Right atrium auricular region (tissue), 2 donors: ENCODE measurements around the gene NTNG1. TPM values are rescaled to one million over a fixed set of nuclear protein-coding genes. Genes with fewer than 3 reads are reported as not detected.

Experiments used
- DNase-seq: peaks from one replicate; pipeline ENCODE4 v3.0.0-alpha.2; 2019; ENCODE audit warnings: low spot score
- H3K27ac ChIP-seq, 2 donors: fragments of 200-600 bp; sonication (generic); 1 replicate in 1 of 2; 2 replicates in 1 of 2; pipeline ENCODE4 v1.5.1; 2016 to 2019
- H3K27me3 ChIP-seq, 2 donors: fragments of 200-600 bp; sonication (generic); one replicate each; pipeline versions ENCODE4 v1.5.1 to v1.6.0; 2017 to 2019
- H3K36me3 ChIP-seq: fragments of 200-600 bp; sonication (generic); one replicate; pipeline ENCODE4 v1.5.1; 2016
- H3K4me1 ChIP-seq, 2 donors: fragments of 200-600 bp; sonication (generic); one replicate each; pipeline versions ENCODE4 v1.5.1 to v1.6.0; 2017 to 2019
- H3K4me3 ChIP-seq, 2 donors: fragments of 200-600 bp; sonication (generic); 1 replicate in 1 of 2; 2 replicates in 1 of 2; pipeline ENCODE4 v1.5.1; 2017 to 2019; ENCODE audit warnings: mild to moderate bottlenecking in 1 of 2, moderate library complexity in 1 of 2
- H3K9me3 ChIP-seq, 2 donors: fragments of 200-600 bp; sonication (generic); one replicate each; pipeline ENCODE4 v1.5.1; 2019
- total RNA-seq, 2 donors: library from RNA; depleted of rRNA; stranded (reverse); fragments of >200 nt; gene quantifications; one replicate each; pipeline ENCODE4 v1.1.0, GENCODE V29; 2016
- TF ChIP-seq, protein P1 (sequence below), 2 donors: fragments of 200-600 bp; sonication (generic); IDR thresholded peaks; one replicate each; pipeline ENCODE4 v1.5.1; 2019; ENCODE audit warnings: antibody characterized with exemption in 2 of 2

NTNG1 gene
- total RNA-seq, 2 donors from 2014 or later = 1.8 to 2.6 TPM

DNA sequence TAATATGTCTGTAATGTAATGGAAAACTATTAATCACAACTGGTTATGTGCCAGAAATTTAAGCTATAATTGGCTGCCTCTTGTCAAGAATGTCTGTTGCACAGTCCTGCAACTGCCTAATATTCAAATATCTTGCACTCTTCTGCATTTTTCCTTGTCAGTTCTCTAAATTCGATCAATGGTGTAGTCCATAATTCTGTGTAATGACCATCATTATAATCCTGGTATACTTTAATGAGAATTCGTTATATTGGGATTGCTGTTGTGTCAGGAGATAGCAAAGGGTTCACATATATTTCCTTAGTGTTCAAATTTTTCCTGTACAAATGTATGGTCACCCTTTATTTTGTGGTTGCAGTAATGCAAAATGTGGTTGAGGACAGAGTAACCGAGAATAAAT, 4.8 kb downstream of the NTNG1 start:
- no peak overlapping the region for H3K4me3 ChIP-seq
- no peaks in the 10 kb centered on the region for H3K27me3 ChIP-seq
- no peak for DNase-seq
- H3K27ac ChIP-seq = no peak overlapping the region
- H3K36me3 ChIP-seq = no peaks in the 10 kb centered on the region
- no peaks in the 10 kb centered on the region for H3K9me3 ChIP-seq
- TF ChIP-seq, protein P1, sequence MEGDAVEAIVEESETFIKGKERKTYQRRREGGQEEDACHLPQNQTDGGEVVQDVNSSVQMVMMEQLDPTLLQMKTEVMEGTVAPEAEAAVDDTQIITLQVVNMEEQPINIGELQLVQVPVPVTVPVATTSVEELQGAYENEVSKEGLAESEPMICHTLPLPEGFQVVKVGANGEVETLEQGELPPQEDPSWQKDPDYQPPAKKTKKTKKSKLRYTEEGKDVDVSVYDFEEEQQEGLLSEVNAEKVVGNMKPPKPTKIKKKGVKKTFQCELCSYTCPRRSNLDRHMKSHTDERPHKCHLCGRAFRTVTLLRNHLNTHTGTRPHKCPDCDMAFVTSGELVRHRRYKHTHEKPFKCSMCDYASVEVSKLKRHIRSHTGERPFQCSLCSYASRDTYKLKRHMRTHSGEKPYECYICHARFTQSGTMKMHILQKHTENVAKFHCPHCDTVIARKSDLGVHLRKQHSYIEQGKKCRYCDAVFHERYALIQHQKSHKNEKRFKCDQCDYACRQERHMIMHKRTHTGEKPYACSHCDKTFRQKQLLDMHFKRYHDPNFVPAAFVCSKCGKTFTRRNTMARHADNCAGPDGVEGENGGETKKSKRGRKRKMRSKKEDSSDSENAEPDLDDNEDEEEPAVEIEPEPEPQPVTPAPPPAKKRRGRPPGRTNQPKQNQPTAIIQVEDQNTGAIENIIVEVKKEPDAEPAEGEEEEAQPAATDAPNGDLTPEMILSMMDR (IDR thresholded peaks at IDR 0.05) = no peak
- peaks cover 0 to 10% of the 10 kb centered on the region in 2 donors for H3K4me1 ChIP-seq

DNA sequence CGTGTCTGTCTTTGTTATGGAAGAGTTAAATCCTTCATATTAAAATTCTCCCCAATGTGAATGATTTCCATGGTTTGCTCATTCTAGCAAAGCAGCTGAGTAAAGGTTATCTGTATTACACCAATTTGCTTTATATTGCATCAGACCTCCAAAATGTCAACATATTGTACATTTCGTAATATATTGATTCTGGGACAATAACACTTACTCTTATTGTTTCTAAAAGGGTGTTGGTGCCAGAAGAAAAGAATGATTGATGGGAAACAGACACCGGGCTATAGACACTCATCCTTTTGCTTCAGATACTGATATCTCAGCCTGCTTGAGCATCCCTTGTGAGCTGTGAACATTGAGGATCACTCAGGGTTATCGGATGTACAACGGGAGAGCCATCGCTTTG, 7.0 kb downstream of the NTNG1 start:
- Histone ChIP-seq H3K4me3 (no peak overlapping the region), H3K27ac (no peak overlapping the region), H3K36me3 (no peaks in the 10 kb centered on the region), H3K9me3 (no peaks in the 10 kb centered on the region), H3K4me1 (no peaks in the 10 kb centered on the region), H3K27me3 (no peaks in the 10 kb centered on the region)
- TF ChIP-seq, protein P1 (IDR thresholded peaks at IDR 0.05) = no peak
- no peak for DNase-seq

DNA sequence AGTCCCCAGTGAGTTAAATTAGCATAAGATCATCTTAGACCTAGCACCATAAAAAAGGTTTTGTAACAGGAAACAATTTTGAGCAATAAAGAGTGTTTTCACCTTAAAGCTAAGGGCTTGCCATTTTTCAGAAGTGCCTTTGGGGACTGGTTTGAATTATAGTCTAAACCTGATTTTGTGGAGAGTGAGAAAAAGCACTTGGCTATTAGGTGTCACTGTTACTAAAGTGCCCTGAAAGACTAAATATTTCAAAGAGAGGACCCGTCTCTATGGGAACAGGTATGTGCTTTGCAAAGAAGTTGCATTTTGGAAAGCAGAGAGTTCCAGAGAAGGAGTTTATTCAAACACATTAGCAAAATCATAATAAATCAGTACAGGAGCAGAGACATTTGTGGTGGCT, 9.1 kb downstream of the NTNG1 start:
- DNase-seq = no peak
- TF ChIP-seq, protein P1 (IDR thresholded peaks at IDR 0.05) = no peak
- Histone ChIP-seq H3K27ac (no peak overlapping the region), H3K27me3 (no peaks in the 10 kb centered on the region), H3K9me3 (no peaks in the 10 kb centered on the region), H3K4me1 (no peaks in the 10 kb centered on the region), H3K36me3 (no peaks in the 10 kb centered on the region), H3K4me3 (no peak overlapping the region)

DNA sequence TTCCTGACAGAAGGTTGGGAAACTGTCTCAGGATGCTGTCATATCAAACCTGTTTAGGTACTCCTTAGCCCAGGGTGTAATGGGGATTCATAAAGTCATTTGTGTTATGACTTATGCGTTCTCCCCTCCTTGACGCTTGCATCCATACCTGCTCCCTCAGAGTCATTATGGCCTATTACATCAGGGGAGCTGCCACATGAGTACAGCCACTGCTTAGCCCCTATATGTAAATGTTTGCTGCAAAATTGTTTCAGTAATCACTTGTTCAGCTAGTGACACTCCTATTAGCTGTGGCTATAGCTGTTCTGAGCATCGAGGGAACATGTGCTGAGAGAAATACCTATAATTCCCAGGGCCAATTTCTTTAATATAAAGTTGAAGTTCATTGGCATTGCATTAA, 10.5 kb downstream of the NTNG1 start:
- Histone ChIP-seq H3K27ac (no peak overlapping the region), H3K9me3 (no peaks in the 10 kb centered on the region), H3K4me3 (no peak overlapping the region), H3K4me1 (no peaks in the 10 kb centered on the region), H3K27me3 (no peaks in the 10 kb centered on the region), H3K36me3 (no peaks in the 10 kb centered on the region)
- TF ChIP-seq, protein P1 (IDR thresholded peaks at IDR 0.05) = no peak
- no peak for DNase-seq

DNA sequence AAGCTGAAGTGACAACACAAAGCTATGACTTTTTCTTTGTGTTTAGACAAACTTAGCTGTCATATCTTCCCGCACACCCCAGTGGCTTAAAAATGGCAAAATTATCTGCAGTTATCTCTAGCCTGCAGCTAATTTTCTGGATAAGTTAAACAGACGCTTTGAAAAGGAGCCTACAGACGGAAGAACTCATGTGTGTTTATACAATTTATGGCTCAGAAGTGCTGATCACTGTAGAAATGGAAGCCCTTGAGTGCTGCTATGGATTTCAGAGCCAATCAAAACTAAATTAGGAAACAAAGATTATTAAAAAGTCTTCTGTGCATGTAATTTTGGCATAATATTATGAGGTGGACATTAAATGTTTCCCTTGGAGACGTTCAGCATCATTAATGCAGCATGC, 11.6 kb downstream of the NTNG1 start:
- no peaks in the 10 kb centered on the region for H3K4me1 ChIP-seq
- no peak for DNase-seq
- TF ChIP-seq, protein P1 (IDR thresholded peaks at IDR 0.05) = no peak
- no peaks in the 10 kb centered on the region for H3K36me3 ChIP-seq
- no peak overlapping the region for H3K27ac ChIP-seq
- no peaks in the 10 kb centered on the region for H3K9me3 ChIP-seq
- H3K27me3 ChIP-seq = no peaks in the 10 kb centered on the region
- H3K4me3 ChIP-seq = no peak overlapping the region

DNA sequence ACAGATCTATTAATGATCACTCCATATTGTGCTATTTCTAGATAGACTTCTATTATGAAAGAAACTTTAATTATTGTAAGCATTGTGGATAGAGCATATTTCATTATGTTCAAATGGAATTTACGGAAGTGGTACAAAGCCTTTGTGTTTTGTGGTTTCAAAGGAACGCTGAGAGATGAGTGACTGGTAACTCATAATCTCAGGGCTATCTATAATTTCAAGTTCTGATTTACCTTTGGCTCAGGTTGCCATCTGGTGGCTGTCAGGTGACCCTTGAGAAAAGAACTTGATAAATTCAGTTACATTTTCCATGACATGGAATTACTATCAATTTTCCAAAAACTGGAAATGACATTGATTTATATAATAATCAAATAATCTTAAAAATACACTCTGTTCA, 12.2 kb downstream of the NTNG1 start:
- Histone ChIP-seq H3K36me3 (no peaks in the 10 kb centered on the region), H3K9me3 (no peaks in the 10 kb centered on the region), H3K4me3 (no peak overlapping the region), H3K27ac (no peak overlapping the region), H3K27me3 (no peaks in the 10 kb centered on the region), H3K4me1 (no peaks in the 10 kb centered on the region)
- TF ChIP-seq, protein P1 (IDR thresholded peaks at IDR 0.05) = no peak
- DNase-seq = no peak
